Measurements from ENCODE around the gene DRAXIN. TPM values are rescaled to one million over a fixed set of nuclear protein-coding genes. Genes with fewer than 3 reads are reported as not detected.
A peak's percentile ranks its signal among the peaks of the same experiment; 100 is the strongest.

The DRAXIN gene
- total RNA-seq, 4 donors from 2014 or later, result 0.08 to 0.10 (median 0.08) TPM; not detected in 1

DNA sequence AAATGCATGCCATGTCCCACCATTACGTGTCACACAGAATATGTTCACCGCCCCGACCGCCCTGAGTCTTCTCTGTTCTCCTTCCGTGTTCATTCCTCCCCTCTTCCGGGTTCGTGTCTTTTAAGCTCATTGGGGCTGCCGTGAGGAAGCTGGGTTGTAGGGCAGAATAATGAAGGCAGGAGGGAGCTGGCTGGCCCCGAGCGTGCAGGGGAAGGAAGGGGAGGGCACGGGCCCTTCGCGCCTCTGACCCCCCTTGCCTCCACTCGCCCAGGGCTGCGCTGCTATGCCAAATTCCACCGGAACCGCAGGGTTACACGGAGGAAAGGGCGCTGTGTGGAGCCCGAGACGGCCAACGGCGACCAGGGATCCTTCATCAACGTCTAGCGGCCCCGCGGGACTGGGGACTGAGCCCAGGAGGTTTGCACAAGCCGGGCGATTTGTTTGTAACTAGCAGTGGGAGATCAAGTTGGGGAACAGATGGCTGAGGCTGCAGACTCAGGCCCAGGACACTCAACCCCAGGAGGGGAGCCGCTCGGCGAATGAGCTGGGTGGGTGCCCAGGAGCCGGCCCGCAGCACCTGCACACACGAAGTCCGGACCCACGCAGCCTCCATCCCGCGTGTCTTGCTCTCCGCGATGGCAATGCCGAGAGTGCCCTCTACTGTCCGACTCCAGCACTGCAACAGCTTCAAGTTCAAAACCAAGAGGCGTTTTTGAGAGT, 28.0 kb downstream of the DRAXIN start:
- peaks cover 11% of the 10 kb centered on the region for H3K4me1 ChIP-seq
- TF ChIP-seq POLR2AphosphoS5 (IDR thresholded peaks at IDR 0.05) (no peak), POLR2A (IDR thresholded peaks at IDR 0.05) (peak in 1 of 2 donors; percentile 15)
- TF ChIP-seq, protein P1, sequence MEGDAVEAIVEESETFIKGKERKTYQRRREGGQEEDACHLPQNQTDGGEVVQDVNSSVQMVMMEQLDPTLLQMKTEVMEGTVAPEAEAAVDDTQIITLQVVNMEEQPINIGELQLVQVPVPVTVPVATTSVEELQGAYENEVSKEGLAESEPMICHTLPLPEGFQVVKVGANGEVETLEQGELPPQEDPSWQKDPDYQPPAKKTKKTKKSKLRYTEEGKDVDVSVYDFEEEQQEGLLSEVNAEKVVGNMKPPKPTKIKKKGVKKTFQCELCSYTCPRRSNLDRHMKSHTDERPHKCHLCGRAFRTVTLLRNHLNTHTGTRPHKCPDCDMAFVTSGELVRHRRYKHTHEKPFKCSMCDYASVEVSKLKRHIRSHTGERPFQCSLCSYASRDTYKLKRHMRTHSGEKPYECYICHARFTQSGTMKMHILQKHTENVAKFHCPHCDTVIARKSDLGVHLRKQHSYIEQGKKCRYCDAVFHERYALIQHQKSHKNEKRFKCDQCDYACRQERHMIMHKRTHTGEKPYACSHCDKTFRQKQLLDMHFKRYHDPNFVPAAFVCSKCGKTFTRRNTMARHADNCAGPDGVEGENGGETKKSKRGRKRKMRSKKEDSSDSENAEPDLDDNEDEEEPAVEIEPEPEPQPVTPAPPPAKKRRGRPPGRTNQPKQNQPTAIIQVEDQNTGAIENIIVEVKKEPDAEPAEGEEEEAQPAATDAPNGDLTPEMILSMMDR (IDR thresholded peaks at IDR 0.05), result peak; percentile 81 to 95
- no peaks in the 10 kb centered on the region for H3K36me3 ChIP-seq
- no peaks in the 10 kb centered on the region for H3K9me3 ChIP-seq
- DNase-seq (ENCODE audit: low spot score in 2 of 2), result peak; percentile 91 to 94
- WGBS, result 9% methylated on average over 33 of the region's 44 CpGs
- peaks cover 3% of the 10 kb centered on the region for H3K27me3 ChIP-seq
- H3K4me3 ChIP-seq, result peak overlapping the region; percentile 45
- H3K27ac ChIP-seq, result peak overlapping the region; percentile 43

DNA sequence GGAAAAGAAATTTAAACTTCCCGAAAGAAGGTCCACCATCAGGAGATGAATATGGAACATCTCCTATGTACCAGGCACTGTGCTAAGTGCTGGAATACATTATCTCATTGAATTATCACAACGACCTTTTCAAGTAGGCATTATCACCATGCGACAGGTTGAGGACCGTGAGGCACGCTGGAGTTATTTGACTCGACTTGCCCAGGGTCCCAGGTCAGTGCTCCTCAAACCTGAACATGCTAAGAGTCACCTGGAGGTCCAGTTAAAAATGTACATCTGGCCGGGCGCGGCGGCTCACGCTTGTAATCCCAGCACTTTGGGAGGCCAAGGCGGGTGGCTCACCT, 28.5 kb downstream of the DRAXIN start:
- TF ChIP-seq POLR2A (IDR thresholded peaks at IDR 0.05), result no peak
- TF ChIP-seq, protein P1 (IDR thresholded peaks at IDR 0.05), result peak in 1 of 2 donors; percentile 5
- 75% methylated on average over 12 of the region's 12 CpGs for WGBS
- no peak overlapping the region for H3K27ac ChIP-seq

DNA sequence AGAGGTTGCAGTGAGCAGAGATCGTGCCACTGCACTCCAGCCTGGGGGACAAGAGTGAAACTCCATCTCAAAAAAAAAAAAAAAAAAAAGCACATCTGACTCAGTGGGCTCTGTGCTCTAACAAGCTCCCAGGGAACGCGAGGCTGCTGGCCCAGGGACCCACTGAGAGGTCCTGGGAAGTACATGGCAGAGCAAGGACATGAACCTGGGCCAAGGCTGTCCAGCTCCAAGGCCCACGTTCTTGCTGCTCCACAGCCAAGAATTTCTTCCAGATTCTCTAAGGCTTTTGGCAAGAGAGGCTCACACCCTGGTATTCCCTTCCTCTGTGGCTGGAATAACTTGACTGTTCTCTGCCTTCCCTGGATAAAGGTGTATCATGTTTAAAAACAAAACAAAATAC, 29.0 kb downstream of the DRAXIN start:
- Histone ChIP-seq H3K27me3 (peaks cover 3% of the 10 kb centered on the region), H3K4me1 (peaks cover 11% of the 10 kb centered on the region), H3K4me3 (no peak overlapping the region), H3K9me3 (no peaks in the 10 kb centered on the region), H3K36me3 (no peaks in the 10 kb centered on the region), H3K27ac (no peak overlapping the region)
- DNase-seq (ENCODE audit: low spot score in 2 of 2), result no peak
- 63% methylated on average over 4 of the region's 4 CpGs for WGBS
- TF ChIP-seq POLR2AphosphoS5 (IDR thresholded peaks at IDR 0.05) (no peak), EP300 (IDR thresholded peaks at IDR 0.05) (no peak), POLR2A (IDR thresholded peaks at IDR 0.05) (no peak)
- TF ChIP-seq, protein P1 (IDR thresholded peaks at IDR 0.05), result no peak

More for the DNA sequence above, 28.5 kb downstream of the DRAXIN start:
- Histone ChIP-seq H3K27me3 (peaks cover 3% of the 10 kb centered on the region), H3K9me3 (no peaks in the 10 kb centered on the region), H3K4me1 (peaks cover 11% of the 10 kb centered on the region), H3K4me3 (no peak overlapping the region), H3K36me3 (no peaks in the 10 kb centered on the region)
- no peak for DNase-seq (ENCODE audit: low spot score in 2 of 2)

DNA sequence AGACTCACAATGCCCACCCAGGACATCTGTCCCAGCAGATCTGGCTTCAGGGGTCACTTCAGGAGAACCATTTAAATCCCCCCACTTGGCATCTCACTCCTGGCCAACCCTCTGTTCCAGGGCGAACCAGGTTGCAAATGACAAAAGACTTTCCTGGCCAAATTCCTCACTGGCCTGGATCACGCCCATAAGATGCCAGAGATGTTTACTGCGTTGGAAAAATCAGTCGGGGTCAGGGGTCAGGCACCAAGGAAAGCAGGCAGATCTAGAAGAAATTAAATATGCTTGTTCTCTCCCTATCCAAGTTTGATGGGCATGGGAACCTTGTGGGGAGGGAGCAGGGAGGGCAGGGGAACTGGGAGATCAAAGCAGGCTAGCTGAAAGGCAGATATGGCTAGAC, 29.8 kb downstream of the DRAXIN start:
- no peak overlapping the region for H3K27ac ChIP-seq
- H3K4me1 ChIP-seq, result peaks cover 11% of the 10 kb centered on the region
- TF ChIP-seq, protein P1 (IDR thresholded peaks at IDR 0.05), result no peak
- TF ChIP-seq POLR2A (IDR thresholded peaks at IDR 0.05), result no peak
- no peak for TF ChIP-seq POLR2AphosphoS5 (IDR thresholded peaks at IDR 0.05)
- TF ChIP-seq EP300 (IDR thresholded peaks at IDR 0.05), result no peak
- DNase-seq (ENCODE audit: low spot score in 2 of 2), result no peak
- no peaks in the 10 kb centered on the region for H3K27me3 ChIP-seq
- no peaks in the 10 kb centered on the region for H3K9me3 ChIP-seq
- H3K36me3 ChIP-seq, result no peaks in the 10 kb centered on the region
- no peak overlapping the region for H3K4me3 ChIP-seq
- WGBS, result 80% methylated on average over 4 of the region's 4 CpGs

DNA sequence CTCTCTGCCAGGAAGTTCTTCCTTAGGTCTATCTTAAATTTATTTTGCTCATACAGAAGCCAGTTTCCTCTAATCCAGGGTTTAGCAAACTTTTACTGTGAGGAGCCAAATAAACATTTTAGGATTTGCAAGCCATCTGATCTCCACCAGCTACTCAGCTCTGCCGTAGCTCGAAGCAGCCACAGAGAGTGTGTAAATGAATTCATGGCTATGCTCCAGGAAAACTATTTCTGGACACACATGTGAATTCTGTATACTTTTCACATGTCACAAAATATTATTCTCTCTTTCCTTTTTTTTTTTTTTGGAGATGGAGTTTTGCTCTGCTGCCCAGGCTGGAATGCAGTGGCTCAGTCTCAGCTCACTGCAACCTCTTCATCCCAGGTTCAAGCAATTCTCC, 31.0 kb downstream of the DRAXIN start:
- Histone ChIP-seq H3K36me3 (no peaks in the 10 kb centered on the region), H3K4me3 (no peak overlapping the region), H3K27me3 (no peaks in the 10 kb centered on the region), H3K27ac (no peak overlapping the region), H3K4me1 (peaks cover 11% of the 10 kb centered on the region), H3K9me3 (no peaks in the 10 kb centered on the region)
- 57% methylated on average over 2 of the region's 2 CpGs for whole genome bisulfite sequencing
- no peak for DNase-seq (ENCODE audit: low spot score in 2 of 2)
- no peak for TF ChIP-seq EP300 (IDR thresholded peaks at IDR 0.05)
- no peak for TF ChIP-seq POLR2A (IDR thresholded peaks at IDR 0.05)
- no peak for TF ChIP-seq POLR2AphosphoS5 (IDR thresholded peaks at IDR 0.05)
- TF ChIP-seq, protein P1 (IDR thresholded peaks at IDR 0.05), result no peak

Data from suprapubic skin (tissue), 4 donors.